SK-N-SH (cell line): Measurements from ENCODE around the gene S100A7. TPM values are rescaled to one million over a fixed set of nuclear protein-coding genes. Genes with fewer than 3 reads are reported as not detected.

Experiments used
- CTCF ChIA-PET: fragments of 300-600, 350-600 bp; formaldehyde crosslinking; extraction: SDS; loops from one replicate; lab custom pipeline; 2021; lab: Yijun Ruan, JAX
- POLR2A ChIA-PET: fragments of 350-600 bp; sonication (Branson Sonifier 250); formaldehyde crosslinking; extraction: SDS; loops from one replicate; lab custom pipeline; 2020; ENCODE audit warnings: antibody characterized with exemption, inconsistent platforms; lab: Yijun Ruan, JAX
- DNase-seq: peaks from one replicate; pipeline ENCODE4 v3.0.0; 2012
- H2AFZ ChIP-seq: fragments of 200-600 bp; sonication (generic); 2 replicates; pipeline ENCODE4 v1.8.1; 2016; ENCODE audit warnings: antibody characterized with exemption, mild to moderate bottlenecking, low read depth
- H3F3A ChIP-seq: fragments of 200-600 bp; sonication (generic); replicated peaks from 2 replicates; pipeline ENCODE3; 2016; ENCODE audit warnings: antibody characterized with exemption, mild to moderate bottlenecking; ENCODE audit not compliant: insufficient read depth
- H3K27ac ChIP-seq, 2 experiments: fragments of 200-500 bp in 1 of 2; fragments of 200-600 bp in 1 of 2; sonication (Bioruptor generic) in 1 of 2; sonication (generic), shearing (Covaris generic) in 1 of 2; 2 replicates each; pipeline versions ENCODE4 v1.5.1 to v1.6.1; 2014 to 2016; ENCODE audit warnings: low read depth in 2 of 2, inconsistent platforms in 1 of 2, low read length in 1 of 2, mild to moderate bottlenecking in 1 of 2, mixed read lengths in 1 of 2
- H3K27me3 ChIP-seq: fragments of 200-600 bp; sonication (generic), shearing (Covaris generic); 2 replicates; pipeline ENCODE4 v1.6.1; 2016; ENCODE audit warnings: mixed run types; ENCODE audit not compliant: insufficient read depth
- H3K36me3 ChIP-seq, 2 experiments: fragments of 200-500 bp in 1 of 2; fragments of 200-600 bp in 1 of 2; sonication (Bioruptor generic) in 1 of 2; sonication (generic) in 1 of 2; replicated peaks in 1 of 2; 2 replicates each; pipeline versions ENCODE3 to v1.5.1; 2014 to 2016; ENCODE audit warnings: low read length in 1 of 2, mild to moderate bottlenecking in 1 of 2; ENCODE audit not compliant: insufficient read depth in 2 of 2, control insufficient read depth in 1 of 2
- H3K4me1 ChIP-seq, 2 experiments: fragments of 200-500 bp in 1 of 2; fragments of 200-600 bp in 1 of 2; sonication (Bioruptor generic) in 1 of 2; sonication (generic), shearing (Covaris generic) in 1 of 2; 2 replicates each; pipeline versions ENCODE4 v1.5.1 to v1.6.1; 2014 to 2016; ENCODE audit warnings: low read depth in 1 of 2, low read length in 1 of 2, mixed run types in 1 of 2; ENCODE audit not compliant: insufficient read depth in 2 of 2, control insufficient read depth in 1 of 2
- H3K4me2 ChIP-seq: fragments of 200-600 bp; sonication (generic), shearing (Covaris generic); 2 replicates; pipeline ENCODE4 v1.6.1; 2017; ENCODE audit warnings: mixed run types
- H3K4me3 ChIP-seq, 2 experiments: fragments of 200-500 bp in 1 of 2; fragments of 200-600 bp in 1 of 2; sonication (Bioruptor generic) in 1 of 2; sonication (generic), shearing (Covaris generic) in 1 of 2; 2 replicates each; pipeline versions ENCODE4 v1.5.1 to v1.8.1; 2014 to 2016; ENCODE audit warnings: low read depth in 2 of 2, inconsistent platforms in 1 of 2, low read length in 1 of 2, mild to moderate bottlenecking in 1 of 2, mixed read lengths in 1 of 2, moderate library complexity in 1 of 2
- H3K79me2 ChIP-seq: fragments of 200-600 bp; sonication (generic); 2 replicates; pipeline ENCODE4 v1.8.1; 2017; ENCODE audit warnings: mild to moderate bottlenecking; ENCODE audit not compliant: insufficient read depth
- H3K9ac ChIP-seq: fragments of 200-600 bp; sonication (generic); 2 replicates; pipeline ENCODE4 v1.6.1; 2017; ENCODE audit warnings: mixed run types
- H3K9me2 ChIP-seq: fragments of 200-600 bp; sonication (generic); 2 replicates; pipeline ENCODE4 v1.6.1; 2017; ENCODE audit warnings: mixed run types
- H3K9me3 ChIP-seq: fragments of 200-600 bp; sonication (generic); 2 replicates; pipeline ENCODE4 v1.6.1; 2017; ENCODE audit warnings: mixed run types, mild to moderate bottlenecking, moderate library complexity
- H4K20me1 ChIP-seq: fragments of 200-600 bp; sonication (generic); 2 replicates; pipeline ENCODE4 v1.6.1; 2017; ENCODE audit warnings: mild to moderate bottlenecking, mixed run types; ENCODE audit not compliant: insufficient read depth
- EP300 ChIP-seq, 2 experiments: IDR thresholded peaks; 2 replicates each; pipeline versions ENCODE4 v1.4.0 to v1.6.1; 2012; ENCODE audit warnings: borderline replicate concordance in 1 of 2, low read depth in 1 of 2, low read length in 1 of 2
- EZH2phosphoT487 ChIP-seq: fragments of 200-600 bp; sonication (generic); IDR thresholded peaks from 2 replicates; pipeline ENCODE4 v1.6.1; 2017; ENCODE audit warnings: low read depth, mixed run types, mild to moderate bottlenecking, antibody characterized with exemption, moderate library complexity, borderline replicate concordance
- GABPA ChIP-seq: IDR thresholded peaks from 2 replicates; pipeline ENCODE4 v1.4.0; 2012; ENCODE audit warnings: low read depth, mild to moderate bottlenecking
- GATA2 ChIP-seq: sonication (generic); formaldehyde crosslinking; IDR thresholded peaks from 2 replicates; pipeline ENCODE4 v1.5.0; 2020; ENCODE audit warnings: mild to moderate bottlenecking, missing genetic modification reagents
- IRF3 ChIP-seq: fragments of 150-350 bp; IDR thresholded peaks from 2 replicates; pipeline ENCODE4 v1.6.1; 2016; ENCODE audit warnings: mild to moderate bottlenecking, low read depth, low read length
- JUND ChIP-seq: IDR thresholded peaks from 2 replicates; pipeline ENCODE4 v1.4.0; 2012
- MEF2A ChIP-seq: IDR thresholded peaks from 2 replicates; pipeline ENCODE4 v1.4.0; 2012; ENCODE audit warnings: low read depth, borderline replicate concordance
- MXI1 ChIP-seq: IDR thresholded peaks from 2 replicates; pipeline ENCODE4 v1.6.1; 2012; ENCODE audit warnings: mild to moderate bottlenecking, low read depth, low read length, improper control_type of control experiment
- PBX3 ChIP-seq: IDR thresholded peaks from 2 replicates; pipeline ENCODE4; 2012
- RCOR1 ChIP-seq: fragments of 150-350 bp; IDR thresholded peaks from 2 replicates; pipeline ENCODE4 v1.6.1; 2017; ENCODE audit warnings: antibody characterized with exemption, low read length
- RFX5 ChIP-seq: IDR thresholded peaks from 2 replicates; pipeline ENCODE4 v1.6.1; 2012; ENCODE audit warnings: mild to moderate bottlenecking, improper control_type of control experiment, low read length
- SIN3A ChIP-seq: IDR thresholded peaks from 2 replicates; pipeline ENCODE4 v1.6.1; 2012; ENCODE audit warnings: low read depth, mild to moderate bottlenecking, low read length, moderate library complexity, borderline replicate concordance
- TAF1 ChIP-seq: IDR thresholded peaks from 2 replicates; pipeline ENCODE4 v1.6.1; 2012; ENCODE audit warnings: low read depth, mild to moderate bottlenecking, low read length, moderate library complexity, borderline replicate concordance
- TCF12 ChIP-seq: IDR thresholded peaks from 2 replicates; pipeline ENCODE4 v1.4.0; 2012
- WGBS: methylation state at CpG from one replicate; pipeline ENCODE4 v1.1.6; 2017; ENCODE audit warnings: low lambda C conversion rate; 5-methylcytosine and 5-hydroxymethylcytosine counted together
- polyA plus RNA-seq, 3 experiments: library from polyadenylated mRNA; depleted of rRNA; stranded (reverse); fragments of >200 nt; gene quantifications; 2 replicates each; pipeline ENCODE4 v1.2.3, GENCODE V29; 2012

Gene S100A7
- polyA plus RNA-seq, 1 of the 3 experiments (the other 2 are of a cell fraction): not detected

GRCh38 chr1:153444078-153444477, 16.4 kb downstream of the S100A7 start:
- CTCF ChIA-PET: no interaction called here
- H3K79me2 ChIP-seq: no peaks in the 10 kb centered on the region
- H3K9me3 ChIP-seq: no peaks in the 10 kb centered on the region
- TF ChIP-seq PBX3 (no peak), TCF12 (no peak), MXI1 (no peak), EZH2phosphoT487 (no peak), RFX5 (no peak)
- DNase-seq: no peak
- no peaks in the 10 kb centered on the region for H4K20me1 ChIP-seq
- POLR2A ChIA-PET: no interaction called here
- no peaks in the 10 kb centered on the region for H3K9me2 ChIP-seq
- no peak overlapping the region for H3K9ac ChIP-seq
- H3K36me3 ChIP-seq: no peaks in the 10 kb centered on the region
- 0% methylated on average over 5 of the region's 5 CpGs for WGBS
- H3K4me1 ChIP-seq: no peaks in the 10 kb centered on the region
- peaks cover 17% of the 10 kb centered on the region; the same call in 1 of the 2 replicates for H3K27me3 ChIP-seq
- no peak overlapping the region for H2AFZ ChIP-seq
- H3K27ac ChIP-seq: no peak overlapping the region
- no peak overlapping the region for H3K4me2 ChIP-seq
- peaks cover 4% of the 10 kb centered on the region for H3F3A ChIP-seq
- no peak overlapping the region for H3K4me3 ChIP-seq

GRCh38 chr1:153443486-153443885, 17.0 kb downstream of the S100A7 start:
- Histone ChIP-seq H3K9me2 (no peaks in the 10 kb centered on the region), H3K79me2 (no peaks in the 10 kb centered on the region), H4K20me1 (no peaks in the 10 kb centered on the region), H3K36me3 (no peaks in the 10 kb centered on the region), H3K4me2 (no peak overlapping the region), H3F3A (peaks cover 4% of the 10 kb centered on the region), H3K9ac (no peak overlapping the region), H3K4me1 (no peaks in the 10 kb centered on the region), H3K27me3 (peaks cover 17% of the 10 kb centered on the region; the same call in 1 of the 2 replicates), H3K27ac (no peak overlapping the region), H3K9me3 (no peaks in the 10 kb centered on the region), H3K4me3 (no peak overlapping the region), H2AFZ (no peak overlapping the region)
- WGBS: 0% methylated on average over 4 of the region's 4 CpGs
- ChIA-PET POLR2A (no interaction called here), CTCF (no interaction called here)
- no peak for DNase-seq
- TF ChIP-seq RCOR1 (no peak), IRF3 (no peak), GABPA (no peak), JUND (no peak), MEF2A (no peak), SIN3A (no peak), EP300 (IDR thresholded peaks at IDR 0.05; ENCODE audit: borderline replicate concordance in 1 of 2, low read depth in 1 of 2, low read length in 1 of 2) (no peak), GATA2 (CRISPR knock-in tag) (no peak), TAF1 (no peak), TCF12 (no peak)
